ENCODE results near the gene TTC7B.
"Not testable (repeated sequence)": the region's sequence is repeated elsewhere in the genome, so short reads cannot be mapped to it uniquely, and the experiment has no call there.

GRCh38 chr14:90526536-90526935 is 289.7 kb downstream of the TTC7B start:
- TF ChIP-seq CTCF (IDR thresholded peaks at IDR 0.05; ENCODE audit: insufficient read depth, low read length, poor library complexity, severe bottlenecking); EZH2phosphoT487 (conservative IDR thresholded peaks at IDR 0.05; ENCODE audit: low read length): not testable (repeated sequence)

All from SU-DHL-6 (cell line).